ENCODE results near the gene TRABD.
A peak's percentile ranks its signal among the peaks of the same experiment; 100 is the strongest.
"Not testable (repeated sequence)": the region's sequence is repeated elsewhere in the genome, so short reads cannot be mapped to it uniquely, and the experiment has no call there.

TRABD gene

DNA sequence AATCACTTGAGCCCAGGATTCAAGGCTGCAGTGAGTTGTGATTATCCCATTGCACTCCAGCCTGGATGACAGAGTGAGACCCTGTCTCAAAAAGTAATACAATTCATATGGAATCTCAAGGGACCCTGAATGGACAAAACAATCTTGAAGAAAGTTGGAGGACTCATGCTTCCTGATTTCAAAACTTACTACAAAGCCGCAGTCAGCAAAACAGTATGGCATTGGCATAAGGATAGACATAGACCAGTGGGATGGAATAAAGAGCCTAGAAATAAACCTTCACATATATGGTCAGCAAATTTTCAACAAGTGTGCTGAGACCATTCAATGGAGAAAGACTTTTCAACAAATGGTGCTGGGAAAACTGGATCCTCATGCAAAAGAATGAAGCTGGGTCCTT, 17.6 kb downstream of the TRABD start:
- no peak for DNase-seq

DNA sequence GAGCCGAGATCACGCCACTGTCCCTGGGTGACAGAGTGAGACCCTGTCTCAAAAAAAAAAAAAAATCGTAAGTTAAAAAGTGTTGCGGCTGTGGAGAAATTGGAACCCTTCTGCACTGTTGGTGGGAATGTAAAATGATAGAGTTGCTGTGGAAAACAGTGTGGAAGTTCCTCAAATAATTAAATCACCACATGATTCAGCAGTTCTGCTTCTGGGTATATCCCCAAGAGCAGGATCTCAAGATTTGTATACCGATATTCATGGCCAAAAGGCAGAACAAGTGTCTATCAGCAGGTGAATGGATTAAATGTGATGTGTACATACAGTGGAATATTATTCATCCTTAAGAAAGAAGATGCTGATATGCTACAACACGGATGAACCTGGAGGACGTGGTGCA, 18.9 kb downstream of the TRABD start:
- no peak for DNase-seq

DNA sequence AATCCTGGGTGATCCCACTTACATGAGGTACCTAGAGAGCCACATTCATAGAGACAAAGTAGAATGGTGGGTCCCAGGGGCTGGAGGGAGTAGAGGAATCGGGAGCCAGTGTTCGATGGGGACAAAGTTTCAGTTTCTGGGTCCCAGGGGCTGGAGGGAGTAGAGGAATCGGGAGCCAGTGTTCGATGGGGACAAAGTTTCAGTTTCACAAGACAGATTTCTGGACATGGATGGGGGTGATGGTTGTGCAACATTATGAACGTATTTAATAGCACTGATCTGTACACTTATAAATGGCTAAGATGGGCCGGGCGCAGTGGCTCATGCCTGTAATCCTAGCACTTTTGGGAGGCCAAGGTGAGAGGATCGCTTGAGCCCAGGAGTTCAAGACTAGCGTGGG, 19.3 kb downstream of the TRABD start:
- not testable (repeated sequence) for DNase-seq

DNA sequence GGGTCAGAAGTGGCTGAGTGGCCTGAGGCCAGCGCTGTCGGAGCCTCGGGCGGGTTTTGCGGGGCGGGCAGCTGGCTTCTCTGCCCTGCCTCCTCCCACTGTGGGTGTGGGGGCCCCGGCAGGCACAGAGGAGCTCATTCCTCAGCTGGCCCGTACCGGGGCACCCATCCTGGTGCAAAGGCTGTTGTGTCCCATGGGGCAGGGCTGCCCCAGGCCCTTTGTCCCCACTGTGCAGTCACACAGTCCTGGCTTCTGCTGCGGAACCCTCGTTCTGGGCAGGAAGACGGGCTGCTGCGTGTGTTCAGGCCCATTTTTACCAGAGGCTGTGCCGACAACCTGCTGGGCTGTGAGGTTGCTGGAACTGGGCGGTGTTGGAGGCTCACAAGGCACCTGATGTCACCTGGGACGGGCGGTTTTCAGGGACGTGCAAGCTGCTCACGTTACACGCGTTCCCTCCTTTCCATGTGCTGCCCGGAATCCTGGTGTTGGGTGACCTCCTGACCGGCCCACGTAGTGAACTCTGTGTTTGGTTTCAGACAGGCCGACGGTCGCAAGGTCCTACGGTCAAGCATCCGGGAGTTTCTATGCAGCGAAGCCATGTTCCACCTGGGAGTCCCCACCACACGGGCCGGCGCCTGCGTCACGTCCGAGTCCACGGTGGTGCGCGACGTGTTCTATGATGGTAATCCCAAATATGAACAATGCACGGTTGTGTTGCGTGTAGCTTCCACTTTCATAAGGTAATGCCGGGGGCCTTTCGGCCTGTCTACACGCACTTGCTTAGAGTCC, 20.3 kb downstream of the TRABD start:
- no peak for DNase-seq

DNA sequence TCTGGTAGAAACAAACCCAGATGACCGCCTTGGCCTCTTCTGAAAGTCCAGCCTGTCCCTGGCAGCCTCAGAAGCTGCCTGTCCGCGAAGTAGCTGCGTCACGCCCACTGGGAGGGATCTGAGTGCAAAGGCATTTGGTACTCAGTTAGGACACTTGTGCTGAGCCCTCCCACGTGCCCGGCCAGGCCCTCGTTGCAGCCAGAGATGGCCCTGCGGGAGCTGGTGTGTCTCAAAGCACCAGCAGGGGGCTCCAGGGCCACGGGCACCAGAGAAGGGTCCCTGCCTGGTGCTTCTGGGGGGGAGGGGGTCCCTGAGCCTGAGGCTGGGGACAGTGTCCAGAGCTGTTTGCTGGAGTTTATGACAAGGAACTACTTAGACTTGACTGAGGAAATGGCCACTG, 20.9 kb downstream of the TRABD start:
- no peak for DNase-seq

DNA sequence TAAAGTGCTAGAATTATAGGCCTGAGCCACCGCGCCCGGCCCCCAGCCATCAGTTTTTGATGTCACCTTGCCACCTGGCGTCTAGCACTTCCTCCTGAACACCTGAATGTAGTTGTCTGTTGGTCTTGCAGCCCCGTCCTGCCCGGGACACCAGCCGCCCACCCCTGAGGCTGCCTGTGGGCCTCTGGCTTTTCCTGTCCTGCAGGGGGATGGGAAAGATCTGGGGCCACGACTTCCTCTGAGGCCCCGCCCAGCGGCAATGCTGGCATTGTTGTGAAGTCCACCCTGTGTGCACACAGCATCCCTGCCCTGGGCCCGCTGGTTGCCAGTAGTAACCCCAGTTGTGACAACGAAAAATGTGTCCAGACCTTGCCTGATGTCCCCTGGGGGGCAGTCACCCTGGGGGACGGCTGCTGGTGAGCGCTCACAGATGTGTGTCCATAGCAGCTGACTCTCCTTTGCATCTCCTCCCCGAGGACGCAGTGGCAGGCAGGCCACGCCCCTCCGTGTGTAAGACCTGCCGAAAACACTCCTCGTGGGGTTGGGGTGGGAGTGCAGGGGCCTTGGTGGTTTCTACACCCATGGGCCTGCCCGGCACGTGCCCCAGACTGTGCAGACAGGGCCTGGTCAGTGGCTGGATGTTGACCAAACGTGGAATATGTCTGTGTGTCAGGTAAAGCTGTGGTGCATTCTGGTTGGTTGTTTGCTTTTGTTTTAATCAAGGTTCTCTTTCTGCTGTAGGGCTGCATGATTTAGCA, 21.8 kb downstream of the TRABD start:
- DNase-seq, result no peak

DNA sequence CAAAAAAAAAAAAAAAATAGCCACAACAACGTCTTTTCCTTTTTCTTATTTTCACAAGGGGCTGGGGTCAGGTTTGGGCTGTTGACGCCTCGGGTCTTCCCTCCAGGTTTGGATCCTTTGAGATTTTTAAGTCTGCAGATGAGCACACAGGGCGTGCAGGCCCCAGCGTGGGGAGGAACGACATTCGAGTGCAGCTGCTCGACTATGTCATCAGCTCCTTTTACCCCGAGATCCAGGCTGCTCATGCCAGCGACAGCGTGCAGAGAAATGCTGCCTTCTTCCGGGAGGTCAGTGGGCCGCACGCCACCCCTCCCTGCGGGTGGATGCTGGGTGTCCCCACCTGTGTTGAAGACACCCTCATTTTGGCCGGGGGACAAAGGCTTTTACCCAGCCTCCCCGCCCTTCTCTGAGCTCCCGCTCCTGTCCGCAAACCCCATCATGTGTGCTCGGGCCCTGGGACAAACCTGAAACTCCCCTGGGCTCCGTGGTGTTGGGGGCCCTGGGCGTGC, 22.8 kb downstream of the TRABD start:
- DNase-seq, result no peak

DNA sequence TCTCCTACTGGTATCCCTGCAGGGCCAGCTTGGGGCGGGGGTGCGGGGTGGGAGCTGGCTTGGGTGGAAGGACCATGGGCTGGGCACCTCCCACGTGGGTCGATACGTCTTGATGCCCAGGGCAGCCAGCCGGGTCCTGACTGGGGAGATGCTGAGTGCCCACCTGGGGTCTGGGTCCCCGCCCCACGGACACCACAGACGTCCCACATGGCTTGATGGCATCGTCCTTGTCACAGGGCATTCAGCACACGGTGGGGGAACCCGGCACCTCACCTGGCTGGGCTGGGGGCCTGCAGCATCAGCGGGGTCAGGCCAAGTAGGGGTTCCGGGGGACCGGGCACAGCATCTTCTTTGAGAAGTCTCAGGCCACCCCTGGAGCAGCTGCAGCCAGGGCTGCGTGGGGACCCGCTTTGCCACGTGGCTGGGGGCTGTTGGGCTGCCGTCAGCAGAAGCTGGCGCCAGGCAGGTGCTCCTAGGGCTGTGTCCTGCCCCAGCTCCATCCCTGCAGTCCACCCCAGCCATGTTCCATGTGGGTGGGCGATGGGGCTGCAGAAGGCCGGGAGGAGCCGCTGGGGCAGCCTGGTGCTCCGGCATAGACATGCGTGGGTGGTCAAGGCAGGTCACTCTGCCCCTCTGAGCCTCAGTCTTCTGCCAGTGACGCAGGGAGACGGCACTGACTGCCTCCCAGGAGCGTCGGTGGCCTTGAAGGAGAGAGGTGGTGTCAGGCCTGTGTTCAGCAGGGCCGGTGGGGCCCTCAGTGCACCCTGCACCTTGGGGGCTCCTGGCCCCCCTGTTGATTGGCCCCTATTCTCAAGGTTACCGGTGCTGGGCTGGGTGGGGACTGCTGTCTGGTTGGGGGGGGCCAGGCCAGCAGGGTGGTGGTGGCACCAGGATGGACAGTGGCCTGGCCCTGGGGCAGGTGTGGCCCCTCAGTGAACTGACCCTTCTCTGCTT, 23.5 kb downstream of the TRABD start:
- no peak for DNase-seq

DNA sequence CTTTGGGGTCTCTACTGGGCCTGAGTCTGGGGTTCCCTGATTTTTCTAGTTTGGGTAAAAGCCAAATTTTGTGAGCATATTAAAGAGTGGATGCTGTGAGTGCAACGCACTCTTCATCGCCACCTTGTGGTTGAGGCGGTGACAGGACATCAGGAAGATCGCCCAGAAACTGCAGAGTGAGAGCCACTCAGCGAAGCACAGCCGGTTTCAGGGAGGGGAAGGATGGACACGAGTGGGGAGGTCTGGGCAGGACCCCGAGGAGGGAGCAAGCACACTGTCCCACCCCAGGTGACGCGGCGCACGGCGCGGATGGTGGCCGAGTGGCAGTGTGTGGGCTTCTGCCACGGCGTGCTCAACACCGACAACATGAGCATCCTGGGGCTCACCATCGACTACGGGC, 24.2 kb downstream of the TRABD start:
- DNase-seq, result peak; percentile 1 to 46 (median 12)

DNA sequence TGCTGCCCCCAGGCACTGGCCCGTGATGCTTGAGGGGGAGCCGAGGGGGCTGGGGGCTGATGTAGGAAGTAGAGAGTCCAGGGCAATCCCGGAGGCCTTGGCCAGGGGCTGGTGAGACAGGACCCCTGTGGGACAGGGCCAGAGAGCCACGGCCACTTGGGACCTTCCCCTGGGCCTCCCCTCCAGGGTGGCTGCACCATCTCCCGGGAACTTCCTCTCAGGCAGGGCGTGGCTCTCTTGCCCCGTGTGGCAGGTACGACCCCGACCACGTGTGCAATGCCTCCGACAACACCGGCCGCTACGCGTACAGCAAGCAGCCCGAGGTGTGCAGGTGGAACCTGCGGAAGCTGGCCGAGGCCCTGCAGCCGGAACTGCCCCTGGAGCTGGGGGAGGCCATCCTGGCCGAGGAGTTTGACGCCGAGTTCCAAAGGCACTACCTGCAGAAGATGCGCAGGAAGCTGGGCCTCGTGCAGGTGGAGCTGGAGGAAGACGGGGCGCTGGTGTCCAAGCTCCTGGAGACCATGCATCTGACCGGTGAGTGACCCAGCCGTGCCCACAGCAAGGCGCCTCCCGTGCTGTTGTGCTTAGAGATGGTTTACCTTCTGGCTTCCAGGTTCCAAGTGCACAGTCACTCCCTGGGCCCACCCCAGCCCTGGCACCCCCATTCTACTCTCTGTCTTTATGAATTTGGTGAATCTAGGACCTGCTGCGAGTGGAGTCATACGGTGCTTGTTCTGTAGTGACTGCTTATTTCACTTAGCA, 24.8 kb downstream of the TRABD start:
- DNase-seq, result no peak

DNA sequence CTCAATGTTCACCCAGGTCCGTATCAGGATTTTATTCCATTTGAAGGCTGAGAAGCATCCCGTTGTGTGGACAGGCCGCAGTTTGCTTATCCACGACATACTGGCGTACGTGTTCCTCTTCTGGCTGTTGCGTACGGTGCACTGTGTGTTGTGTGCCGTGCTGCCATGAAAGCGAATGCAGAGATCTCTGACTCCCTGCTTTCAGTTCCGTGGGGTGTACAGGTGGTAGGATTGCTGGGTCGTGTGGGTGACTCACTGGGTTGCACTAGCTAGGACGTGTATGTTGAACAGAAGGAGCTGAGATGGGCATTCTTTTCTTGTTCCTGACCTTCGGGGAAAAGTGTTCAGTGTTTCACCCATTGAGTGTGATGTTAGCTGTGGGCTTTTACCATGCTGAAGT, 25.4 kb downstream of the TRABD start:
- DNase-seq, result no peak

DNA sequence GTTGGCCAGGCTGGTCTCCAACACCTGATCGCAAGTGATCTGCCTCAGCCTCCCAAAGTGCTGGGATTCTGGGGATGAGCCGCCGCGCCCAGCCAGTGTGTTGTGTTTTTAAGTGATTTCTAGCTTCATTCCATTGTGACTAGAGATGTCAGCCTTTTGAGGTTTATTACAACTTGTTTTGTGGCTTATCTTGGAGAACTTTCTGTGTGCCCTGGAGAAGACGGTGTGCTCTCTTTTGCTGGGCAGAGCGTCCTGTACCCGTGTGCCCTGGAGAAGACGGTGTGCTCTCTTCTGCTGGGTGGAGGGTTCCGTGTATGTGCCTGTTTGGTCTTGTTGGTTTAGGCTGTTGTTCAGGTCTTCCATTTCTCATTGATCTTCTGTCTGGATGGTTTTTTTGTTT, 27.6 kb downstream of the TRABD start:
- DNase-seq, result no peak

DNA sequence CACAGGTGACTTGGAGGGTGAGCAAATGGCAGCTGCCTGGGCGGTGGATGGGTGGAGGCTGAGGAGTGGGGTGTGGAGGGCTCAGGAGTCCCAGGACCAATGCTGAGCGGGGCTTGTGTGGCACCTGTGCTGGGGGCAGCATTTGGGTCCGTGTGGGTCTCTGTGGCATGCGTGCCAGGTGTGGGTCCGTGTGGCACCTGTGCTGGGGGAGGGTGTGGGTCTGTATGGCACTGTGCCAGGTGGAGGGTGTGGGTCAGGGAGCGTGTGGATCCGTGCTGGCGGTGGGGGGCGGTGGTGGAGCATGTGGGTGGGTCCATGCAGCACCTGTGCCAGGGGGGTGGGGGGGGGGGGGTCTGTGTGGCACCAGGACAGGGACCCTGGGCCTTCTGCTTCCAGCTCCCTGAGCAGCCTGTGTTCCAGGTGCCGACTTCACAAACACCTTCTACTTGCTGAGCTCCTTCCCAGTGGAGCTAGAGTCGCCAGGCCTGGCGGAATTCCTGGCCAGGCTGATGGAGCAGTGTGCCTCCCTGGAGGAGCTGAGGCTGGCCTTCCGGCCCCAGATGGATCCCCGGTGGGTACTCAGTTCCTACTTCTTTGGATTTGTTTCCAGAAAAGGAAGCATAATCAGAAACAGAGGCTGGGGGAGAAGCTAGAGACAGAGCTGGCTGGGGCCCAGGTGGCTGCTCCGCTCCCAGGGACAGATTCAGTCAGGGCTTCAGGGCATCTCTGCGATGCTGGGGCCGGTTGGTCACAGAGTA, 29.8 kb downstream of the TRABD start:
- DNase-seq, result no peak

DNA sequence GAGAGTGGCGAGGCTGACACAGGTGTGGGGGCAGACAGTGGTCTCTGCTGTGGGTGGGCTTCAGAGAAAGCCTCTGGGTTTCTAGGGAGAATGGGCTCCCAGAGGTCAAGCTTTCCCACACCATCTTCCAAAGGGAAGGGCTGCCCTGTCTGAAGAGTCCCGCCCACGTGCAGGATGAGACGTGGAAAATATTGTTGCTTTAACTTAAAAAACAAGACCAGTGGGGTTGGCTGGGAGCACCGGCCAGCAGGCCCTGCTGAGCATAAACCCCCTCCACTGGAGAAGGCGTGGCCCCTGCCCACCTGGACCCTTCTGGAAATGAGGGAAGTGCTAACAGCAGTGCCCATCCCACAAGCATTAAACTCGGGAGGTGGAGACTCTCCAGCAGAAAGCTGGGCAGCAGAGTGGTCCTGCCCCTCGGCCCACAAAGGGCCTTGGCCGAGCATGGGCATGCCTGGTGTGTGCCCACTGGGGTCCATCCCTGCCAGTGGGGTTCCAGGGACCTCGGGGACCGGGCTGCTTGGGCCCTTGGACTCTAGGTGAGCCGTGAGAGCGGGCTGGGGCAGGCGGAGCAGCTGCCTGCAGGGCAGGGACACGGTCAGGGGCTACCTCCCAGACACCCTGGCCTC, 30.5 kb downstream of the TRABD start:
- no peak for DNase-seq

DNA sequence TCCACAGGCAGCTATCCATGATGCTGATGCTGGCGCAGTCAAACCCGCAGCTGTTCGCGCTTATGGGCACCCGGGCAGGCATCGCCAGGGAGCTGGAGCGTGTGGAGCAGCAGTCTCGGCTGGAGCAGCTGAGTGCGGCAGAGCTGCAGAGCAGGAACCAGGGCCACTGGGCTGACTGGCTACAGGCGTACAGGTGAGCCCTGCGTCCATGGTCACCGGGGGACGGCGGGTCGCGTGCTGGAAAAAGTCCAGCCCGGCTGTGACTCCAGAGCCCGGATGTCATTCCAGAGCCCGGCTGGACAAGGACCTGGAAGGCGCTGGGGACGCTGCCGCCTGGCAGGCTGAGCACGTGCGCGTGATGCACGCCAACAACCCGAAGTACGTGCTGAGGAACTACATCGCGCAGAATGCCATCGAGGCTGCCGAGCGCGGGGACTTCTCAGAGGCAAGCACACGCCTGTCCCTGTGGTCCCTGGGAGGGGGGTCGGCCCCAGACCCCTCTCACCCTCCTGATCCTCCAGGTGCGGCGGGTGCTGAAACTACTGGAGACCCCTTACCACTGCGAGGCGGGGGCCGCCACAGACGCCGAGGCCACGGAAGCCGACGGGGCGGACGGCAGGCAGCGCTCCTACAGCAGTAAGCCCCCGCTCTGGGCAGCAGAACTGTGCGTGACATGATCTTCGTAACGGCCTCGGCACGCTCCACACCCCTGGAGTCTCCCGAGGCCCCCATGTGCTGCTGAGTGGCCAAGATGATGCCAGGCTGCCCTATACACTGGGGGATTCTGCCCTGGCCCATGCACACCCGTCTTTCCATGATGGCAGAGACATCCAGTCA, 31.2 kb downstream of the TRABD start:
- no peak for DNase-seq

DNA sequence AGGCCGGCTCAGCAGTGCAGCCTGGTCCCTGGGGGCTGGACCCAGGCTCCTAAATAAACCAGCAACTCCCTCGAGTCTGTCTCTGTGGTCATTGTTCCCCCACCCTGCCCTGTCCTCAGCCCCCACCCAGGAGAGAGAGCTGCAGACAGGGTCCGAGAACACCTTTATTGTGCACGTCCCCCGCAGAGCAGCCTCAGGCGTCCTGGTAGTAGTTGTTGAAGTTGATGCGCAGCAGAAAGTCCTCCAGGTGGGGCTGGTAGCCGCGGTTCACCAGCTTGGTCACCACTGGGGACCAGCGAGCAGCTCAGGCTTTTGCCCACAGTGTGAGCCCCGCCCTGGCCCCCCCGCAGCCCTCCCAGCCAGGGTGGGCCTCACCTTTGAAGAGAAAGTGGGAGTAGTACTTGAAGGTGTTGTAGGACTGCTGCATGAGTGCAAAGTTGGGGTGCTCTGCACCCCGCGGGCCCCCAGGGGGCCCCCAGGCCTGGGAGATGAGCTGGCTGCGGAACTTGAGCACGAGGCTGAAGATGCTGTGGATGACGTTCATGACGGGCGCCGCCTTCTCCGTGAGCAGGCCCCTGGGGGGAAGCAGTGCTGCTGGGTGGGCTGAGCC, 31.9 kb downstream of the TRABD start:
- no peak for DNase-seq

DNA sequence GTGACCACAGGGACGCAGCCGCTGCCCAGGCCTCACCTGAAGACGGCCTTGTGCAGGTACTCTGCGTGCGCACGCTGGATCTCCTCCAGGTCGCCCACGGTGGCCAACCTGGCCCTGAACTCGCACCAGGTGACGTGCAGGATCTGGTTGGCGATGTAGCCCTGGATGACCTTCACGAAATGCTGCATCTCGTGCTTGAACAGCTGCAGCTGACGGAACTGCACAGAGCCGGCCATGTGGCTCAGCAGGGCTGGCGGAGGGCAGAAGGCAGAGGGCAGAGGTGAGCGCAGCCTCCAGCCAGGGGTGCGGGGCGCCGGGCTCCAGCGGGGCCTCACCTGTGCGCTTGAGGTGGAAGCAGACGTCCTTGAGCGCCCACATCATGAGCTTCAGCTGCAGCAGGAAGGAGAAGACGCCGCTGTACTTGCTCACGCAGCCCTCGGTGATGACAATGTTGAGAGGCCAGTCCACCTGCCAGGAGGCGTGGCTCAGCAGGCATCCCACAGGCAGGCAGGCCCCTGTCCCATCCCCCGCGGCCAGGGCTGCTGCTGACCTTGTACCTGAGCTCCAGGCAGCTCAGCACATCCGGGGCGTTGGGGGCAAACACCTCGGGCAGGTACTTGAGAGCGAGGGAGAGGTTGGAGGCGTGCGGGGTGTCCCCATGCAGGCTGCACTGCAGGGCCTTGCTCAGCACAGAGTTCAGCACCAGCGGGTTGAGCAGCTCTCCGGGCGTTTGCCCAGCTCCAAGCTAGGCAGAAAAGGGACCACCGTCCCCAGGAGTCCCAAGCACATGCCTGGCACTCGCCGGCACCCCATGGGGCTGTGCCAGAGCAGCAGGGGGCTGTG, 32.7 kb downstream of the TRABD start:
- peak; percentile 0 to 75 (median 65) for DNase-seq

DNA sequence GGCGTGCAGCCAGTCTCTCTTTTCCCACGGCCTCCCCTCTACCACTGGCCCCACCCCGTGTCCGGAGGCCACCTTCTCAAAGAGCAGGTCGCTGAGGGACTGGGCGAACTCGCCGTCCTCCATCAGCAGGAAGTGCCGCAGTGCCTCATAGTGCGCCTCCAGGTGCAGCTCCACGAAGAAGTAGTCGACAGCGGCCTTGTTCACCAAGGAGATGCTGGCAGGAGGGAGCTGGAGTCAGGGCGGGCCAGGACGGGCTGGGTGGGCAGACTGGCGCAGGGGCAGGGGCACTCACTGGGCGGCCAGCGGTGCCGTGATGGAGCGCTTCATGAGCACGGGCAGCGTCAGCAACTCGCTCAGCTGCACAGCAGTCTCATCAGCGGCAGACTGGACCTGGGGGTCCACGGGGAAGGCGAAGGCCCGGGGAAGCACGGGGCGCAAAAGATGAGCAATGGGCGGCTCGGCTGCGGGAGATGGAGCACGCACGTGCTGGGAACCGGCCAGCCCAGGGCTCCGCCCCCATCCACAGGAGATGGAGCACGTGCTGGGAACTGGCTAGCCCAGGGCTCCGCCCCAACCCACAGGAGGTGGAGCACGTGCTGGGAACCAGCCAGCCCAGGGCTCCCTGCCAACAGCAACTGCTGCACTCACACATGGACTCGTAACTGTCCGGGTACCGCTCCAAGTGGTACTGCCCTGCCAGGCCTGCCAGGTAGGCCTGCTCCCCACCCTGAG, 33.4 kb downstream of the TRABD start:
- DNase-seq, result peak; percentile 2 to 87 (median 84)
